Spinal cord (tissue), 10 donors: ENCODE data around the gene MBTPS1. TPM values are rescaled to one million over a fixed set of nuclear protein-coding genes. Genes with fewer than 3 reads are reported as not detected.

Experiments
- DNase-seq, 6 donors: peaks; one replicate each; pipeline versions ENCODE4 v3.0.0 to v3.0.0-alpha.2; 2013 to 2015; ENCODE audit warnings: low spot score in 6 of 6, low read depth in 4 of 6
- H3K27ac ChIP-seq: one replicate; pipeline ENCODE4 v1.5.1; 2013; ENCODE audit warnings: low read depth, low read length, control low read depth
- H3K27me3 ChIP-seq: one replicate; pipeline ENCODE4 v1.6.1; 2013; ENCODE audit warnings: low read length; ENCODE audit not compliant: control insufficient read depth, insufficient read depth
- H3K36me3 ChIP-seq: one replicate; pipeline ENCODE4 v1.6.1; 2013; ENCODE audit warnings: low read length; ENCODE audit not compliant: control insufficient read depth, insufficient read depth
- H3K4me1 ChIP-seq: one replicate; pipeline ENCODE4 v1.6.1; 2013; ENCODE audit warnings: low read length; ENCODE audit not compliant: control insufficient read depth, insufficient read depth
- H3K4me3 ChIP-seq: one replicate; pipeline ENCODE4 v1.5.1; 2013; ENCODE audit warnings: low read depth, low read length, control low read depth
- H3K9me3 ChIP-seq: one replicate; pipeline ENCODE4 v1.6.1; 2013; ENCODE audit warnings: low read length; ENCODE audit not compliant: control insufficient read depth, insufficient read depth
- WGBS: methylation state at CpG from one replicate; pipeline ENCODE4 v1.1.5; 2013; ENCODE audit warnings: missing lambda C conversion rate; ENCODE audit not compliant: insufficient coverage; 5-methylcytosine and 5-hydroxymethylcytosine counted together
- polyA plus RNA-seq, 2 donors: library from polyadenylated mRNA; unstranded; fragments of 120-200 nt; gene quantifications; one replicate each; pipeline ENCODE4 v1.2.1, GENCODE V29; 2013; ENCODE audit not compliant: insufficient read length in 2 of 2
- total RNA-seq, 2 donors: library from RNA; depleted of rRNA in 1 of 2; stranded (reverse); fragments of 120-200 nt in 1 of 2; fragments of >200 nt in 1 of 2; gene quantifications; one replicate each; pipeline versions ENCODE4 v1.2.3 to v1.2.4, GENCODE V29; 2013 to 2014
- donor health status: healthy.

MBTPS1 gene
- total and polyA plus RNA-seq, 4 donors, result 66.2 to 84.3 (median 74.9) TPM

GRCh38 chr16:84105948-84106740, 10.6 kb downstream of the MBTPS1 start:
- Histone ChIP-seq H3K36me3 (peaks cover 10% of the 10 kb centered on the region), H3K4me3 (no peak overlapping the region), H3K9me3 (no peaks in the 10 kb centered on the region), H3K27me3 (no peaks in the 10 kb centered on the region), H3K4me1 (peaks cover 2% of the 10 kb centered on the region), H3K27ac (no peak overlapping the region)
- no peak for DNase-seq
- 92% methylated on average over 8 of the region's 13 CpGs for WGBS

- peaks cover 16% of the 10 kb centered on the region for H3K36me3 ChIP-seq
These were observed 11.4 kb downstream of the MBTPS1 start for GRCh38 chr16:84105301-84105815.

GRCh38 chr16:84104231-84104630, 12.5 kb downstream of the MBTPS1 start:
- H3K4me3 ChIP-seq, result no peak overlapping the region

More at GRCh38 chr16:84105301-84105815, 11.4 kb downstream of the MBTPS1 start:
- no peak overlapping the region for H3K4me3 ChIP-seq
- WGBS, result 62% methylated on average over 6 of the region's 12 CpGs
- H3K27ac ChIP-seq, result no peak overlapping the region
- DNase-seq, result no peak
- H3K27me3 ChIP-seq, result no peaks in the 10 kb centered on the region
- H3K9me3 ChIP-seq, result no peaks in the 10 kb centered on the region
- peaks cover 2% of the 10 kb centered on the region for H3K4me1 ChIP-seq

DNA sequence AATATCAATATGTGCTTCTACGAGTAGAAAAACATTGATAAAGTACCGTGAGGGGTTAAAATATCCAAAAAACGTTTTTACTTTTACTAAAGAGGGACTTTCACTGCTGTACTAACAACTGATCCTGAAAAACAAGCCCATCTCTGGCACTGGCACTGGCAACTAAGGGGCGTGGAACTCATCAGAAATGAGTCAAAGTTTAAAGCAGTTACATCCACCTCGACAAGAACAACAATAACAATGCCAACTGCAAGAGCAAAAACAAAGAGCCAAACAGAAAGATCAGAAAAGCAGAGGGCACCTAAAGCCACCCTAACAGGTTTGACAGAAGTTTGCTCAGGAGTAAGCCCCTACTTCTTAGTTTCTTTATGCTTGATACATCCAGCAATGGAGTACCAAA, 13.1 kb downstream of the MBTPS1 start:
- 86% methylated on average over 2 of the region's 5 CpGs for WGBS
- Histone ChIP-seq H3K36me3 (peaks cover 26% of the 10 kb centered on the region), H3K27me3 (no peaks in the 10 kb centered on the region), H3K27ac (no peak overlapping the region), H3K4me1 (peaks cover 2% of the 10 kb centered on the region), H3K4me3 (no peak overlapping the region), H3K9me3 (no peaks in the 10 kb centered on the region)
- DNase-seq, result no peak

More at GRCh38 chr16:84104231-84104630, 12.5 kb downstream of the MBTPS1 start:
- Histone ChIP-seq H3K27me3 (no peaks in the 10 kb centered on the region), H3K27ac (no peak overlapping the region), H3K9me3 (no peaks in the 10 kb centered on the region), H3K4me1 (peaks cover 2% of the 10 kb centered on the region), H3K36me3 (peaks cover 24% of the 10 kb centered on the region)
- WGBS, result 63% methylated on average over 3 of the region's 3 CpGs
- no peak for DNase-seq

DNA sequence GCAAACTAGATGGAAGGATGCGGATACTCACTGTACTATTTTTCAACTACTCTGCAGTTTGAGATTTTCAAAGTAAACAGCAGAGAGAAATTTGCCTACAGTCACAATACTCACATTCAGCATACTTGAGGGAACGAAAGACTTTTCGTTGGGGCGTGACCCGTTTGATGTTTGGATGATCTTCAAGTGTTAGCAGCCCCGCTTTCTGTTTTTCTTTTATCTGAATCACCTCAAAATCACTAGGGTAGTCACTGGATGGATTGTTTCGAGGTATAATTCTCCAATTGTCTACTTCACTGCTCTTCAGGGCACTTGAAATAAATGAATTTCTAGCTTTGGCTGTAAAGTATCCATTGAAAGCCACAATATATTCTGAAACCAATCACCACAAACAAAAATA, 17.8 kb downstream of the MBTPS1 start:
- Histone ChIP-seq H3K36me3 (peaks cover 31% of the 10 kb centered on the region), H3K27me3 (no peaks in the 10 kb centered on the region), H3K4me1 (no peaks in the 10 kb centered on the region), H3K4me3 (no peak overlapping the region), H3K27ac (no peak overlapping the region), H3K9me3 (no peaks in the 10 kb centered on the region)
- DNase-seq, result no peak
- 80% methylated on average over 1 of the region's 7 CpGs for WGBS

DNA sequence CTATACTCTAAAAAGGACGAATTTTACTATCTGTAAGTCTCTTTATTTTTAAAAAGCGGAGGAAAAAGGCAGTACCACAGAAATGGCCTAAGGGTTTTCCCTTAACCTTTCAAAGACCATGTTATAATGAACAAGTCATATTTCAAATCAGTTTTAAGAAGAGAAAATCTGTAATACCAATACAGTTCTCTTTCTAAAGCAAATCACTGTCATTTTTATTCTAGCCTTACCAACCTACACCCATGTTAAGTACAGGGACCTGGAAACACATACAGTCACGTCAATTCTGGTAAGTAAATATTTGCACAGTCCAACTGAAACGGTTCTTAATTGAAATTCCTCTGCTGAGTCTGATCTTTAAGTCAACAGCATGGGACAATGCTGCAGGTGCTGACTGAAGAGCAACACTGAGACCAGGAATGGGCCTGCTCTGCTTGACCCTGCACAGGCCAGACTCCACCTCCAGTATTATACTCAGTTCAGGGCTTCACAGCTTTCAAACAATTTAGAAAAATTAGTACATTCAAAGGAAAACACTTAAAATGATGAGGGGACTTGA, 20.2 kb downstream of the MBTPS1 start:
- Histone ChIP-seq H3K4me3 (no peak overlapping the region), H3K27me3 (no peaks in the 10 kb centered on the region), H3K27ac (no peak overlapping the region), H3K9me3 (no peaks in the 10 kb centered on the region), H3K36me3 (peaks cover 46% of the 10 kb centered on the region), H3K4me1 (no peaks in the 10 kb centered on the region)
- no peak for DNase-seq
- 40% methylated on average over 2 of the region's 4 CpGs for WGBS

DNA sequence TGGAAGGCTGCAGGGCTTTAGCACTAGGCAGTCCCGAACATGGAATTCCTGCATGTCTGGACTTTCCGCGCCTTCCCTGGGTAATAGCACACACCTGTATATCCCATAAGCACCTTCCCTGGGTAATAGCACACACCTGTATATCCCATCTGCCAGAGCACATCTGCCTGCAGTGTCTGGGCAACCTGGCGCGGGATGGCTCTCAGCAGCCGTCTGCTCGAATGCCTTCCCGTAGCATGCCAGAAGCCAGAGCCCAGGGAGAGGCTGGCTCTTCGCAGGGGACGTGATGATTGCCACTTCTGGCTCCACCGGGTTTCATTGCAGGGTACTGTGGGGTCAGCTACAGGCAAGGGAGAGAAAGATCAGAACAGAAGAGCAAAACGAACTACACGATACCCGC, 21.3 kb downstream of the MBTPS1 start:
- no peak overlapping the region for H3K27ac ChIP-seq
- WGBS, result 91% methylated on average over 11 of the region's 14 CpGs
- DNase-seq, result no peak
- no peaks in the 10 kb centered on the region for H3K9me3 ChIP-seq
- no peaks in the 10 kb centered on the region for H3K27me3 ChIP-seq
- H3K4me1 ChIP-seq, result no peaks in the 10 kb centered on the region
- peaks cover 47% of the 10 kb centered on the region for H3K36me3 ChIP-seq
- H3K4me3 ChIP-seq, result no peak overlapping the region

GRCh38 chr16:84093879-84094270, 22.9 kb downstream of the MBTPS1 start:
- Histone ChIP-seq H3K4me3 (no peak overlapping the region), H3K4me1 (peaks cover 4% of the 10 kb centered on the region), H3K36me3 (peaks cover 50% of the 10 kb centered on the region), H3K9me3 (no peaks in the 10 kb centered on the region), H3K27me3 (no peaks in the 10 kb centered on the region), H3K27ac (no peak overlapping the region)
- WGBS, result 91% methylated on average over 2 of the region's 4 CpGs
- DNase-seq, result peak in 1 of 6 donors; percentile 41

DNA sequence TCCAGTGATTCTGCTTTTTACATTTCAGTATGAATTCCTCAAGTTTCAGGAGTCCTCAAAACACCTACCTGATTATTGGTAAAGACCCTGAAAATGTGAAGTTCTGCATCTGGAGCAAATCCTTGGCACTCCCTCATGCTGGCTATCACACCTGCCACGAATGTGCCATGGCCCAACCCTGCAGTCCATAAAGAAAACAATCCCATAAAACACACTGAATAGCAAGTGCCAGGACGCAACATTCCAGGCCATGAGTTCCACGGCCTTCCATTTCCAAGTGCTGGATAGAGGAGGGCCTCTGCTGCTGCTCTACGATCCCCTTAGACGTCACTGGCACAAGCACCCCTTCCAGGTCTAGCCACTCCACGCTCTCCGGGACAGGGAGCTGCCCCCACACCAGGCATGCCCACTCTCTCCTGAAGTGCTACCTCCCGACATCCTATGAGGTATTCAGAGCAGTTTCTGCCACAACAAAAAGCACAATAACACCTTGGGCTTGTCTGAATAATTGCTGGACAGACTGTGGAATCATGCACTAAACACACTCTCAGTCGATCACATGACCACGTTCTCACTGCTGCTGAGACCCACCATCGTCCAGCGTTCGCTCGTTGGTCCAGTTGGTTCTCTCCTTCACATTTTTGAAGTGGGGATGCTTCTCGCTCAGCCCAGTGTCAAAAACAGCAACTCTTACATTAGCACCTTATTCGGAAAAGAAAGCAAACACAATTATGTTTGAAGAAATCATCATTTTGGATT, 23.4 kb downstream of the MBTPS1 start:
- H3K4me1 ChIP-seq, result peaks cover 4% of the 10 kb centered on the region
- H3K9me3 ChIP-seq, result no peaks in the 10 kb centered on the region
- H3K27me3 ChIP-seq, result no peaks in the 10 kb centered on the region
- H3K27ac ChIP-seq, result no peak overlapping the region
- DNase-seq, result no peak
- 92% methylated on average over 14 of the region's 16 CpGs for WGBS
- H3K4me3 ChIP-seq, result no peak overlapping the region
- H3K36me3 ChIP-seq, result peaks cover 51% of the 10 kb centered on the region
